ENCODE results near the gene PRR13.
"Not testable (repeated sequence)": the region's sequence is repeated elsewhere in the genome, so short reads cannot be mapped to it uniquely, and the experiment has no call there.

Gene PRR13

DNA sequence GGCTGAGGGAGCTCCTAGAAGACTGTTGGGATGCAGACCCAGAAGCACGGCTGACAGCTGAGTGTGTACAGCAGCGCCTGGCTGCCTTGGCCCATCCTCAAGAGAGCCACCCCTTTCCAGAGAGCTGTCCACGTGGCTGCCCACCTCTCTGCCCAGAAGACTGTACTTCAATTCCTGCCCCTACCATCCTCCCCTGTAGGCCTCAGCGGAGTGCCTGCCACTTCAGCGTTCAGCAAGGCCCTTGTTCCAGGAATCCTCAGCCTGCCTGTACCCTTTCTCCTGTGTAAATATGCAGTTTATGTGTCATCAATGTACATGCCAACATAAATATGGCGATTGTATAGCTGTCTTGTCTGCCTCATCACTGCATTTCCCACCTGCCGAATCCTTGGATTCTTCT, 10.3 kb upstream of the PRR13 start:
- DNase-seq (ENCODE audit: insufficient read length, low spot score) (no peak), FAIRE-seq (no peak)
- TF ChIP-seq POLR2A (IDR thresholded peaks at IDR 0.05; ENCODE audit: low read depth, low read length) (no peak), POU2F2 (IDR thresholded peaks at IDR 0.05; ENCODE audit: low read depth, low read length) (no peak), SPI1 (IDR thresholded peaks at IDR 0.05; ENCODE audit: low read depth, low read length) (no peak), PAX5 (IDR thresholded peaks at IDR 0.05; ENCODE audit: insufficient read depth, low read length, severe bottlenecking) (no peak), POLR2AphosphoS5 (IDR thresholded peaks at IDR 0.05; ENCODE audit: low read depth, low read length) (no peak), TAF1 (IDR thresholded peaks at IDR 0.05; ENCODE audit: low read depth, low read length) (no peak)

DNA sequence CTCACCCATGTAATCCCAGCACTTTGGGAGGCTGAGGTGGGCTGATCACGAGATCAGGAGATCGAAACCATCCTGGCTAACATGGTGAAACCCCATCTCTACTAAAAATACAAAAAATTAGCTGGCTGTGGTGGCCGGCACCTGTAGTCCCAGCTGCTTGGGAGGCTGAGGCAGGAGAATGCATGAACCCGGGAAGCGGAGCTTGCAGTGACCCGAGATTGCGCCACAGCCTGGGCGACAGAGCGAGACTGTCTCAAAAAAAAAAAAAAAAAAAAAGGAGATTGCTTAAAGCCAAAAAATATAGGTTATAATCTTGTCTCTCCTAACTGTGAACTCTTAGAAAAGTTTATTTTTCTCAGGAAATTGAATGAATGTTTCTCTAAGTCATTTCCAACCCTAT, 6.2 kb upstream of the PRR13 start:
- not testable (repeated sequence) for DNase-seq (ENCODE audit: insufficient read length, low spot score); FAIRE-seq

DNA sequence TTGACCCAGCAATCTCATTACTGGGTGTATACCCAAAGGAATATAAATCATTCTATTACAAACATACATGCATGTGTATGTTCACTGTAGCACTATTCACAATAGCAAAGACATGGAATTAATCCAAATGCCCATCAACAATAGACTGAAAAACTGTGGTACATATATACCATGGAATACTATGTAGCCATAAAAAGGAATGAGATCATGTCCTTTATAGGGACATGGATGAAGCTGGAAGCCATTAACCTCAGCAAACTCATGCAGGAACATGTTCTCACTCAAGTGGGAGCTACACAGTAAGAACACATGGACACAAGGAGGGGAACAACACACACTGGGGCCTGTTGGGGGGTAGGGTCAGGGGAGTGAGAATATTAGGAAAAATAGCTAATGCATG, 2.0 kb upstream of the PRR13 start:
- FAIRE-seq; DNase-seq (ENCODE audit: insufficient read length, low spot score): not testable (repeated sequence)

DNA sequence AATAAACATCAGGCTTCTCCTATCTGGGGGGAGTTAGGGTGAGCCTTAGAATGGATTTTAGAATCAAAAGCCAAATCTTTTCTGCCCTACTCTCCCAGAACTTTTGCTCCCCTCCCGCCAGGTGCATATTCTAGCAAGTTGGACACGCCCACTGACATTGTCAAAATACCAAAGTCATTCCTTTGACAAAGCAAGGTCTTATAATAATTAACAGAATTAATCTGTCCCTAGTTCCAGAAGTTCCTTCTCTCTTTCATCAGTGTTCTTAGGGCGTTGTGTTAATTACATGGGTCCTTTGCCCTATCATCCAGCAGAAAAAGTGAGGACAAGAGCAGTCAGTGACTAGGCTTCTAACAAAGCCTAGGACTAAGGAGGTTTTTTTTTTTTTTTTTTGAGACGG, 2.4 kb downstream of the PRR13 start:
- DNase-seq (ENCODE audit: insufficient read length, low spot score) (no peak), FAIRE-seq (no peak)
- TF ChIP-seq TAF1 (IDR thresholded peaks at IDR 0.05; ENCODE audit: low read depth, low read length) (no peak), SPI1 (IDR thresholded peaks at IDR 0.05; ENCODE audit: low read depth, low read length) (no peak), PAX5 (IDR thresholded peaks at IDR 0.05; ENCODE audit: insufficient read depth, low read length, severe bottlenecking) (no peak), POU2F2 (IDR thresholded peaks at IDR 0.05; ENCODE audit: low read depth, low read length) (no peak), POLR2AphosphoS5 (IDR thresholded peaks at IDR 0.05; ENCODE audit: low read depth, low read length) (no peak), POLR2A (IDR thresholded peaks at IDR 0.05; ENCODE audit: low read depth, low read length) (no peak)

DNA sequence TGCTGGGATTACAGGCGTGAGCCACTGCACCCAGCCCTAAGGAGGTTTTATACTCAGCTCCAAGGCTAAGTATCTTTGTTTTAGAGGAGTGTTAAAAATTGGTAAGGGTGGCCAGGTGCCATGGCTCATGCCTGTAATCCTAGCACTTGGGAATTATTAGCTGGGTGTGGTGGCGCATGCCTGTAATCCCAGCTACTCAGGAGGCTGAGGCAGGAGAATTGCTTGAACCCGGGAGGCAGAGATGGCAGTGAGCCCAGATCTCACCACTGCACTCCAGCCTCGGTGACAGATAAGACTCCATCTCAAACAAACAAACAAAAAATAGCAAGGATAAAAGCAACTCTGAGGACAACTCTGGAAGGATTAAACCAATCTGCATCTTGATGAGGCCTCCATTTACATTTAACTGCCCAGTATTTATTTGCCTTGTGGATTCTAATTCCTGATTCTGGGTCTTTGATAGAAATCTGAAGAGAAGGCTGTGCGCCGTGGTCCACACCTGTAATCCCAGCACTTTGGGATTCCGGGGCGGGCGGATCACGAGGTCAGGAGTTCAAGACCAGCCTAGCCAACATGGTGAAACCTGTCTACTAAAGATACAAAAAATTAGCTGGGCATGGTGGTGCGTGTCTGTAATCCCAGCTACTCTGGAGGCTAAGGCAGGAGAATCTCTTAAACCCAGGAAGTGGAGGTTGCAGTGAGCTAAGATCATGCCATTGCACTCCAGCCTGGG, 3.2 kb downstream of the PRR13 start:
- FAIRE-seq; DNase-seq (ENCODE audit: insufficient read length, low spot score): not testable (repeated sequence)

DNA sequence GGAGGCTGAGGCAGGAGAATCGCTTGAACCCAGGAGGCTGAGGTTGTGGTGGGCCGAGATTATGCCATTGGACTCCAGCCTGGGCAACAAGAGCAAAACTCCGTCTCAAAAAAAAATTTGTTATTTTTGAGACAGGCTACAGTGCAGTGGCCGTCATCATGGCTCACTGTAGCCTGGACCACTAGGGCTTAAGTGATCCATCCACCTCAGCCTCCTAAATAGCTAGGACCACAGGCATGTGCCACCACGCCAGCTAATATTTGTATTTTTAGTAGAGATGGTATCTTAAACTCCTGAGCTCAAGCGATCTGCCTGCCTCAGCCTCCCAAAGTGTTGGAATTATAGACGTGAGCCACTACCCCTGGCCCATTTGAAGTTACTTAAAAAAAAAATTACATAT, 9.4 kb downstream of the PRR13 start:
- no peak for DNase-seq (ENCODE audit: insufficient read length, low spot score)
- TF ChIP-seq POLR2AphosphoS5 (IDR thresholded peaks at IDR 0.05; ENCODE audit: low read depth, low read length) = no peak
- TF ChIP-seq TAF1 (IDR thresholded peaks at IDR 0.05; ENCODE audit: low read depth, low read length) = no peak
- no peak for FAIRE-seq

DNA sequence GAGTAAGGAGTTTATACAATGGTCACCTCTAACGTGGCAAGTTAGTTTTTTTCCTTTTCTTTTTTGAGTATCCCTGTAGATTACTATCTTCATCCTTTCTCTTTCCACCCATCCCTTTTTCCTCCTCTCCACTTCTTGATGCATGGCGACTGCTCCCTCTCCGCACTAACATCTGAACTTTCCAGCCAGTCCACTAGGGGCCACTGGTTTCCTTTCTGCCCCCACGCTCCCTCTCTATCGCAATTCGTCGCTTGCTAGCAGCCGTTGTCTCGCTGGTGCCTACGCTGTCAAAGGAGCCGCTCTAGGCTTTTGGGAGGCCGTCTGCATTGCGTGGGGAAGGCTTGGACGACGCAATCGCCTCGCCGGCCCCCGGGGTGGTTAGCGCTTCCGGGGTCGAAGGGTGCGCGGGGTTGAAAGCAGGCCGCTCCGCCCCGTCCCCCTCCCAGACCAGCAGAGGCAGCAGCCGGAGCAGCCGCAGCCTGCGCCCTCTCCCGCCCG, 10.2 kb downstream of the PRR13 start, which contains the start of gene PCBP2:
Gene PCBP2, plus strand, starts transcription at position 442 of the 498 bp plus-strand sequence. CDS start 2,699 bp downstream, outside the sequence.
- TF ChIP-seq POU2F2 (IDR thresholded peaks at IDR 0.05; ENCODE audit: low read depth, low read length) (peak; percentile 45), TAF1 (IDR thresholded peaks at IDR 0.05; ENCODE audit: low read depth, low read length) (peak; percentile 67), POLR2A (IDR thresholded peaks at IDR 0.05; ENCODE audit: low read depth, low read length) (peak; percentile 79), SPI1 (IDR thresholded peaks at IDR 0.05; ENCODE audit: low read depth, low read length) (no peak), POLR2AphosphoS5 (IDR thresholded peaks at IDR 0.05; ENCODE audit: low read depth, low read length) (peak; percentile 89), PAX5 (IDR thresholded peaks at IDR 0.05; ENCODE audit: insufficient read depth, low read length, severe bottlenecking) (peak; percentile 20)

DNA sequence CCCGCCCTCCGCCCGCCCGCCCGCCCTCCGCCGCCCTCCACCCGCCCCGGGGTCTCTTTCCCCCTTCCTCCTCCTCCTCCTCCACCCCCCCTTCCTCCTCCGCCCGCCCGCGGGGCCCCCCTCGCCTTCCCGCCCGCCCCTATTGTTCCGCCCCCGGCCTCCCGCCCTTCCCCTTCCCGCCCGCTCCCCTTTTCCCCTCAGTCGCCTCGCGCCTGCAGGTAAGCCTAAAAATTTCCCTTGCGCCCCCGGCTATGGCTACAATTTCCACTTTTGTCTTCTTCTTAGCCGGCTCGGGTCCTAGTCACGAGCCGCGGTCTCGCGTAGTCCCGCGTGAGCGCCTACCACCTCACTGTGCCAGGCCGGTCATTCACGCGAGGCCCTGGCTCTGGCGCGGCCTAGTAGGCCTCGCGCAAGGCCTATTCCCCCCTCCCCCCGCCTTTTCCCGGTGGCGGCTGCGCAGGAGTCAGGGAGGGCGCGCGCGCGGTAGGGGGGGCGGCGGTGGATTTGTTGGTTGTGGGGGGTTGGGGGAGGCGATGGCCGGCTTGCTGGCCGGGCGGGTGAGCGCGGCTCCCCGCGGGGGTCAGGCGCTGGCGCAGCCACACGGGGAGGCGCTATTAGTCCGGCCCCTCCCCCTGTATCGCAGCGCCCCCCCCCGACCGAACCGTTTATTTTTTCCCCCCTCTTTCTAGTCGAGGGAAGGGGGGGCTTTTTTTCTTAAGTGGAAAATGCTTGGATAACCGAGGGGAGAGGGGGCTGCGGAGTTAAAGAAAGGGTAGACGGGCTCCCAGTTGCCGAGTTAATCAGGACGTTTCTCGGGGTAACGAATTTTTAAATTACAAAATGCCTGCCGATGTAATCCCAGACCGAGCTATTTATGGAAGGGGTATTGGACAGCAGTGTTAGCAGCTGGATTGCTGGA, 10.9 kb downstream of the PRR13 start:
- FAIRE-seq (peak; percentile 5), DNase-seq (ENCODE audit: insufficient read length, low spot score) (peak; percentile 50)
- peak; percentile 85 for TF ChIP-seq POLR2AphosphoS5 (IDR thresholded peaks at IDR 0.05; ENCODE audit: low read depth, low read length)
- TF ChIP-seq PAX5 (IDR thresholded peaks at IDR 0.05; ENCODE audit: insufficient read depth, low read length, severe bottlenecking) = no peak
- TF ChIP-seq SPI1 (IDR thresholded peaks at IDR 0.05; ENCODE audit: low read depth, low read length) = no peak
- peak; percentile 80 for TF ChIP-seq POLR2A (IDR thresholded peaks at IDR 0.05; ENCODE audit: low read depth, low read length)
- TF ChIP-seq POU2F2 (IDR thresholded peaks at IDR 0.05; ENCODE audit: low read depth, low read length) = no peak
- no peak for TF ChIP-seq TAF1 (IDR thresholded peaks at IDR 0.05; ENCODE audit: low read depth, low read length)

More for the DNA sequence above, 10.2 kb downstream of the PRR13 start, which contains the start of gene PCBP2:
- DNase-seq (ENCODE audit: insufficient read length, low spot score) = peak; percentile 95
- FAIRE-seq = peak; percentile 89

DNA sequence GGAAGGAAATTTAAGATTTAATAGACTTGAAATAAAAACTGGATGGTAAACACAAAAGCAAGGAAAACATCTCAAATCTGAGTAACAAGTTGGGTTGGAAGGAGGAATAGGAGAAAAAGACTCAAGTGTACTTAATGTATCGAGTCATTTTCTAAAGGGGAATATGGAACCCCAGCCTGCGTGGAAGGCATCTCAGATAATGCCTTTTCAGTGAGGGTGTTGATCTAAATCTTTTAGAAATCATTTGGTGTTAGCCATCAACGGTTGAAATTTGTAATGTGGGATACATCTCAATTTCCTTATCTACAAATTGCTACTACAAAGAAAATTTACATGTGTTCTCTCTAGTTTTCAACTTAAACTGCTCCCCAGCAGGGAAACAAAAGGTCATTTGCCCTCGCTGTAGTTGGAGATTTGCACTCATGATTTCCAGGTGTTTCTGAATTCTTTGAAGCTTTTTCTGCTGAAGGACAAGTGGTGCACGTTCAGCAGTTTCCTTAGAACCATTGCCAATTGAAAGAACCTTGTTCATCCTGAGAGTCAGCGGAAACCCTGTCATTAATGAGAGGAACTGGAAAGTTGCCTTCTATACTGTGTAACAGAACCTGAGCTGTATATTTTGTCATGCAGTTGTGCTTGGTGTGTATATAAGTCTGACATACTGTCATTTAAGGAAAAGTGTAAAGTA, 12.6 kb downstream of the PRR13 start:
- no peak for FAIRE-seq
- TF ChIP-seq PAX5 (IDR thresholded peaks at IDR 0.05; ENCODE audit: insufficient read depth, low read length, severe bottlenecking) = no peak
- TF ChIP-seq POLR2A (IDR thresholded peaks at IDR 0.05; ENCODE audit: low read depth, low read length) = 0 out of 2 replicates have a peak, but pooled peaks have one; percentile 5
- DNase-seq (ENCODE audit: insufficient read length, low spot score) = no peak

DNA sequence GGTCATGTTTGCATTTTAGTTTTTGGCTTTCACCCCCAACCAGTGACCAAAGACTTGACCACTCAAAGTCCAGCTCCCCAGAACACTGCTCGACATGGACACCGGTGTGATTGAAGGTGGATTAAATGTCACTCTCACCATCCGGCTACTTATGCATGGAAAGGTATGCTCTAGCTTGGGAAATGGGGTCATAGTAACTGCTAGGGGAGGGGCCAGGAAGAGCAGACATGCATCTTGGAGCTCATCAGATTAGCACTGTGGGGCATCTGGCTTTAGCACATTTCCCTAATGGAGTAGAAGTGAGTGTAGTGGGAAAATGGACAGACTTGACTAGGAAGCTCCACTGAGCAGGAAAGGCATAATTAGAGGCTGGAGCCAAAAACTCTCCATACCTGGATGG, 13.2 kb downstream of the PRR13 start:
- no peak for DNase-seq (ENCODE audit: insufficient read length, low spot score)
- FAIRE-seq = no peak
- peak; percentile 48; the same call in 1 of the 2 replicates for TF ChIP-seq POLR2A (IDR thresholded peaks at IDR 0.05; ENCODE audit: low read depth, low read length)
- TF ChIP-seq PAX5 (IDR thresholded peaks at IDR 0.05; ENCODE audit: insufficient read depth, low read length, severe bottlenecking) = no peak
- TF ChIP-seq POLR2AphosphoS5 (IDR thresholded peaks at IDR 0.05; ENCODE audit: low read depth, low read length) = 0 out of 2 replicates have a peak, but pooled peaks have one; percentile 34
- no peak for TF ChIP-seq SPI1 (IDR thresholded peaks at IDR 0.05; ENCODE audit: low read depth, low read length)
- TF ChIP-seq POU2F2 (IDR thresholded peaks at IDR 0.05; ENCODE audit: low read depth, low read length) = no peak

All from GM12891 (cell line).